A549 (cell line): ENCODE measurements around the gene CPT1A. TPM values are rescaled to one million over a fixed set of nuclear protein-coding genes. Genes with fewer than 3 reads are reported as not detected.

ENCODE experiments used
- ATAC-seq, 2 experiments: fragments of 200-7000 bp in 1 of 2; fragments of >200 bp in 1 of 2; cut with Nextera tagmentation in 1 of 2; cut with Tn5 transposase in 1 of 2; 3 replicates each; pipeline versions ENCODE4 v1.8.0 to v1.9.1; 2018 to 2020; ENCODE audit warnings: mild to moderate bottlenecking in 1 of 2, moderate library complexity in 1 of 2
- CTCF ChIA-PET: fragments of 300-600 bp; sonication (Branson Sonifier 250); formaldehyde crosslinking; extraction: SDS; loops from one replicate; lab custom pipeline; 2021; ENCODE audit warnings: antibody characterized with exemption, inconsistent platforms; lab: Yijun Ruan, JAX
- POLR2A ChIA-PET: fragments of 350-600 bp; formaldehyde crosslinking; extraction: SDS; loops from one replicate; lab custom pipeline; 2021; ENCODE audit warnings: antibody characterized with exemption, inconsistent platforms; lab: Yijun Ruan, JAX
- DNase-seq, 2 experiments: peaks; one replicate each; pipeline versions ENCODE4 v3.0.0 to v3.0.0-alpha.2; 2011 to 2016; ENCODE audit warnings: low read depth in 1 of 2, low spot score in 1 of 2
- FAIRE-seq: peaks from 2 replicates; lab custom pipeline; 2011; peaks lifted over from hg19 to GRCh38; lab: Jason Lieb, UNC
- H3K27ac ChIP-seq, 2 experiments: fragments of >200 bp; sonication (Bioruptor Twin); formaldehyde crosslinking; 3 replicates each; pipeline ENCODE4 v1.5.1; 2016 to 2017
- H3K4me1 ChIP-seq: fragments of >200 bp; sonication (Bioruptor Twin); formaldehyde crosslinking; 3 replicates; pipeline ENCODE4 v1.6.1; 2016
- H3K4me2 ChIP-seq: fragments of >200 bp; sonication (Bioruptor Twin); formaldehyde crosslinking; 3 replicates; pipeline ENCODE4 v1.6.1; 2016
- H3K4me3 ChIP-seq: fragments of >200 bp; sonication (Bioruptor Twin); formaldehyde crosslinking; 3 replicates; pipeline ENCODE4 v1.5.1; 2016
- H3K9me3 ChIP-seq: fragments of >200 bp; sonication (Bioruptor Twin); formaldehyde crosslinking; 3 replicates; pipeline ENCODE4 v1.6.1; 2016
- CBX2 ChIP-seq: fragments of 200-600 bp; sonication (generic); IDR thresholded peaks from 2 replicates; pipeline ENCODE4 v1.6.1; 2016; ENCODE audit warnings: low read depth, mild to moderate bottlenecking, borderline replicate concordance
- CTCF ChIP-seq: fragments of >200 bp; sonication (Bioruptor Twin); formaldehyde crosslinking; IDR thresholded peaks from 3 replicates; pipeline ENCODE4 v1.5.1; 2016
- FOSL2 ChIP-seq, 2 experiments: fragments of 450-650 bp in 1 of 2; fragments of >200 bp in 1 of 2; sonication (Bioruptor Twin) in 1 of 2; formaldehyde crosslinking; IDR thresholded peaks; 2 replicates each; pipeline versions ENCODE4 v1.5.0 to v1.6.1; 2016 to 2020; ENCODE audit warnings: mild to moderate bottlenecking in 1 of 2, moderate library complexity in 1 of 2
- HOXB5 ChIP-seq: fragments of 250-450 bp; sonication (Bioruptor Pico); IDR thresholded peaks from 2 replicates; pipeline ENCODE4 v1.5.0; 2020; ENCODE audit warnings: mild to moderate bottlenecking, moderate library complexity
- JUN ChIP-seq, 2 experiments: fragments of >200 bp; sonication (Bioruptor Twin); formaldehyde crosslinking; IDR thresholded peaks; 2 replicates in 1 of 2; 3 replicates in 1 of 2; pipeline ENCODE4 v1.6.1; 2016 to 2017
- JUNB ChIP-seq: fragments of >200 bp; sonication (Bioruptor Twin); formaldehyde crosslinking; IDR thresholded peaks from 2 replicates; pipeline ENCODE4 v1.6.1; 2016
- KDM5A ChIP-seq: fragments of 200-600 bp; sonication (generic); IDR thresholded peaks from 2 replicates; pipeline ENCODE4 v1.6.1; 2016; ENCODE audit warnings: antibody characterized with exemption, mild to moderate bottlenecking
- MAFK ChIP-seq: fragments of 450-650 bp; IDR thresholded peaks from 2 replicates; pipeline ENCODE4 v1.6.1; 2014; ENCODE audit not compliant: partially characterized antibody
- MYC ChIP-seq: IDR thresholded peaks from 2 replicates; pipeline ENCODE4 v1.6.1; 2012; ENCODE audit warnings: mild to moderate bottlenecking, inconsistent platforms, low read length, improper control_type of control experiment, borderline replicate concordance
- NFE2L2 ChIP-seq: fragments of 150-350 bp; conservative IDR thresholded peaks from 2 replicates; pipeline ENCODE4 v1.6.1; 2014; ENCODE audit warnings: low read length
- RAD21 ChIP-seq, 2 experiments: fragments of >200 bp in 1 of 2; sonication (Bioruptor Twin) in 1 of 2; formaldehyde crosslinking in 1 of 2; IDR thresholded peaks in 1 of 2; conservative IDR thresholded peaks in 1 of 2; 2 replicates in 1 of 2; 3 replicates in 1 of 2; pipeline ENCODE4 v1.6.1; 2012 to 2018; ENCODE audit warnings: inconsistent platforms in 1 of 2
- SMC3 ChIP-seq: fragments of >200 bp; sonication (Bioruptor Twin); formaldehyde crosslinking; IDR thresholded peaks from 3 replicates; pipeline ENCODE4 v1.6.1; 2018; ENCODE audit warnings: inconsistent platforms
- TP53 ChIP-seq: fragments of 250-450 bp; sonication (Bioruptor Pico); IDR thresholded peaks from 2 replicates; pipeline ENCODE4 v1.5.0; 2021; ENCODE audit warnings: mild to moderate bottlenecking, moderate library complexity
- ZNF302 ChIP-seq: fragments of 250-450 bp; sonication (Bioruptor Pico); IDR thresholded peaks from 2 replicates; pipeline ENCODE4 v1.9.0; 2021; ENCODE audit warnings: inconsistent platforms, mild to moderate bottlenecking, moderate library complexity
- ZSCAN20 ChIP-seq: fragments of 250-450 bp; sonication (Bioruptor Pico); IDR thresholded peaks from 2 replicates; pipeline ENCODE4 v1.8.0; 2022; ENCODE audit warnings: mild to moderate bottlenecking, moderate library complexity
- WGBS: methylation state at CpG from one replicate; pipeline ENCODE4 v1.1.6; 2017; ENCODE audit errors: missing lambda C conversion rate; 5-methylcytosine and 5-hydroxymethylcytosine counted together
- polyA plus RNA-seq, 4 experiments: library from polyadenylated mRNA; depleted of rRNA in 3 of 4; stranded (reverse); fragments of >200 nt; fragmentation: RNase III in 1 of 4; extraction: RNeasy Plus Mini Kit Qiagen cat#74134 plus additional on column Dnase treatment in 1 of 4; gene quantifications; 2 replicates in 3 of 4; 3 replicates in 1 of 4; pipeline ENCODE4 v1.2.3, GENCODE V29; 2011 to 2017
- TF ChIP-seq, protein P1 (sequence below): IDR thresholded peaks from 2 replicates; pipeline ENCODE4 v1.6.1; 2012
- TF ChIP-seq, protein P2 (sequence below): fragments of >200 bp; sonication (Bioruptor Twin); formaldehyde crosslinking; IDR thresholded peaks from 3 replicates; pipeline ENCODE4 v1.6.1; 2016
- TF ChIP-seq, protein P3 (sequence below): IDR thresholded peaks from 2 replicates; pipeline ENCODE4 v1.6.1; 2012

The CPT1A gene
- polyA plus RNA-seq, 2 of the 4 experiments (the other 2 are of a cell fraction) = 15.0 to 21.4 TPM

DNA sequence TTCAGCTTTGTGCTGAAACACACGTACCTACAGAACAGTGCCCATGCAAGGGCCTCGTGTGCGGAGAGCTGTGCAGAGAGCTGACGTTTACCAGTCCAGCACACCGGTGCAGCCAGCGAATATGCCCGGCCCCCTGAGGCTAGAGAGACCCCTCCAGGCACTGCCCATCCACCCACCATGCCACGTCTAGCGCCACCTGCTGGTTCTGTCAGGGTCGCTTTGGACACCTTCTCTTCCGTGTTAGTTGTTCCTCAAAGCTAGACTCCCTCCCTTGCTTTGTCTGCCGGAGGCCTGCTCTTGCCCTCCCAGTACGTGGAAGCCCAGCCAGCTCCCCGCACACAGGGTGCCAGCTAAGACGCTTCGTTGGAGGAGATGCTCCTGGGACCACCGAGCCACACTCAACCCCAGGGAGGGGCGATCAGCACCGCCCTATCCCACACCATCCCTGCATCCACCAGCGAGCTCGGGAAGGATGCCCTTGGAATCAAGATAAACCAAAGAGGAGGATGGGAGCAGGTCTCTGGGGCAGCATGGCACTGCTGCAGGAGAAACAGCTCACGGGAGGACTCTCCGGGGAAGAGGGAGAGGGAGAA is 43.4 kb downstream of the CPT1A start:
- Histone ChIP-seq H3K4me3 (no peak overlapping the region), H3K4me1 (no peaks in the 10 kb centered on the region), H3K27ac (no peak overlapping the region), H3K4me2 (no peak overlapping the region), H3K9me3 (no peaks in the 10 kb centered on the region)
- CTCF ChIA-PET = interaction anchor here (0.6 to 1.9 kb wide), 28 partner anchors 8 to 762 kb away, joined by 3 to 8 read pairs (median 4); no protein-coding TSS in a partner anchor
- TF ChIP-seq CTCF (peak; percentile 48), SMC3 (peak; percentile 49), MYC (no peak), RAD21 (conservative IDR thresholded peaks at IDR 0.05 in 1 of 2, IDR thresholded peaks at IDR 0.05 in 1 of 2) (peak; percentile 28 to 33; a peak in 2 of 5 replicates), ZSCAN20 (CRISPR knock-in tag) (no peak)
- FAIRE-seq = no peak
- no peak for DNase-seq
- 80% methylated on average over 23 of the region's 23 CpGs for WGBS
- peak; percentile 39 to 85; a peak in 5 of 6 replicates for ATAC-seq
- POLR2A ChIA-PET = no interaction called here

DNA sequence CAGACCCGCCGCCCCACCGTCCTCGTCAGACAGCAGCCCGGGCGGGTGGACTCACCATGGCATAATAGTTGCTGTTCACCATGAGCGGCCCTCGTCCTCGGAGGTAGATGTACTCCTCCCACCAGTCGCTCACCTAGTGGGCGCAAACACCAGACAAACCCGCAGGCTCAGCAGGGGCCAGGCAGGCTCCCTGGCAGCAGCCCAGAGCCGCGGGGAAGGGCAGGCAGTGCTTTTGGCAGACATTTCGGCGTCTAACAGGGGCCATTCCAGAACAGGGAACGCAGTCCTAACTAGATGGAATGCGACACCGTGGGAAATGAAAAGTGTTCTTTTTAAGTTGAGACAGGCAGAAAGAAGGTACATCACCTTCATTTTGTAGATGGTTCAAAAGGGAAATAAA is 44.9 kb downstream of the CPT1A start:
- Histone ChIP-seq H3K4me1 (no peaks in the 10 kb centered on the region), H3K4me2 (no peak overlapping the region), H3K4me3 (no peak overlapping the region), H3K27ac (no peak overlapping the region), H3K9me3 (no peaks in the 10 kb centered on the region)
- ChIA-PET POLR2A (no interaction called here), CTCF (interaction anchor here (1.2 to 1.9 kb wide), 2 partner anchors 11 to 64 kb away, joined by 4 to 5 read pairs; no protein-coding TSS in a partner anchor)
- ATAC-seq = no peak
- TF ChIP-seq RAD21 (conservative IDR thresholded peaks at IDR 0.05 in 1 of 2, IDR thresholded peaks at IDR 0.05 in 1 of 2) = no peak
- no peak for TF ChIP-seq KDM5A
- TF ChIP-seq JUNB = no peak
- no peak for TF ChIP-seq MYC
- no peak for TF ChIP-seq FOSL2 (IDR thresholded peaks at IDR 0.05)
- TF ChIP-seq FOSL2 (CRISPR knock-in tag; IDR thresholded peaks at IDR 0.05) = no peak
- no peak for TF ChIP-seq MAFK
- TF ChIP-seq, protein P1, sequence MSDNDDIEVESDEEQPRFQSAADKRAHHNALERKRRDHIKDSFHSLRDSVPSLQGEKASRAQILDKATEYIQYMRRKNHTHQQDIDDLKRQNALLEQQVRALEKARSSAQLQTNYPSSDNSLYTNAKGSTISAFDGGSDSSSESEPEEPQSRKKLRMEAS = no peak
- TF ChIP-seq JUN (IDR thresholded peaks at IDR 0.05) = no peak
- TF ChIP-seq ZNF302 (CRISPR knock-in tag) = no peak
- no peak for TF ChIP-seq NFE2L2
- no peak for TF ChIP-seq TP53 (CRISPR knock-in tag)
- TF ChIP-seq HOXB5 (CRISPR knock-in tag) = no peak
- TF ChIP-seq, protein P2, sequence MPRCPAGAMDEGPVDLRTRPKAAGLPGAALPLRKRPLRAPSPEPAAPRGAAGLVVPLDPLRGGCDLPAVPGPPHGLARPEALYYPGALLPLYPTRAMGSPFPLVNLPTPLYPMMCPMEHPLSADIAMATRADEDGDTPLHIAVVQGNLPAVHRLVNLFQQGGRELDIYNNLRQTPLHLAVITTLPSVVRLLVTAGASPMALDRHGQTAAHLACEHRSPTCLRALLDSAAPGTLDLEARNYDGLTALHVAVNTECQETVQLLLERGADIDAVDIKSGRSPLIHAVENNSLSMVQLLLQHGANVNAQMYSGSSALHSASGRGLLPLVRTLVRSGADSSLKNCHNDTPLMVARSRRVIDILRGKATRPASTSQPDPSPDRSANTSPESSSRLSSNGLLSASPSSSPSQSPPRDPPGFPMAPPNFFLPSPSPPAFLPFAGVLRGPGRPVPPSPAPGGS = no peak
- no peak for TF ChIP-seq CBX2
- TF ChIP-seq, protein P3, sequence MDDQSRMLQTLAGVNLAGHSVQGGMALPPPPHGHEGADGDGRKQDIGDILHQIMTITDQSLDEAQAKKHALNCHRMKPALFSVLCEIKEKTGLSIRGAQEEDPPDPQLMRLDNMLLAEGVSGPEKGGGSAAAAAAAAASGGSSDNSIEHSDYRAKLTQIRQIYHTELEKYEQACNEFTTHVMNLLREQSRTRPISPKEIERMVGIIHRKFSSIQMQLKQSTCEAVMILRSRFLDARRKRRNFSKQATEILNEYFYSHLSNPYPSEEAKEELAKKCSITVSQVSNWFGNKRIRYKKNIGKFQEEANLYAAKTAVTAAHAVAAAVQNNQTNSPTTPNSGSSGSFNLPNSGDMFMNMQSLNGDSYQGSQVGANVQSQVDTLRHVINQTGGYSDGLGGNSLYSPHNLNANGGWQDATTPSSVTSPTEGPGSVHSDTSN = no peak
- 91% methylated on average over 18 of the region's 19 CpGs for WGBS
- FAIRE-seq = no peak
- DNase-seq = no peak
